GM19025 (cell line): ENCODE data around the gene JAM3.
"Not testable (repeated sequence)": the region's sequence is repeated elsewhere in the genome, so short reads cannot be mapped to it uniquely, and the experiment has no call there.

ENCODE experiments used
- ATAC-seq: cut with Tn5 transposase; IDR thresholded peaks from one replicate; pipeline ENCODE4 v1.9.1; 2021; ENCODE audit warnings: mild to moderate bottlenecking, low read depth, moderate library complexity; ENCODE audit not compliant: unreplicated experiment

JAM3 gene

GRCh38 chr11:134098566-134099184 is 29.8 kb downstream of the JAM3 start:
- no peak for ATAC-seq

DNA sequence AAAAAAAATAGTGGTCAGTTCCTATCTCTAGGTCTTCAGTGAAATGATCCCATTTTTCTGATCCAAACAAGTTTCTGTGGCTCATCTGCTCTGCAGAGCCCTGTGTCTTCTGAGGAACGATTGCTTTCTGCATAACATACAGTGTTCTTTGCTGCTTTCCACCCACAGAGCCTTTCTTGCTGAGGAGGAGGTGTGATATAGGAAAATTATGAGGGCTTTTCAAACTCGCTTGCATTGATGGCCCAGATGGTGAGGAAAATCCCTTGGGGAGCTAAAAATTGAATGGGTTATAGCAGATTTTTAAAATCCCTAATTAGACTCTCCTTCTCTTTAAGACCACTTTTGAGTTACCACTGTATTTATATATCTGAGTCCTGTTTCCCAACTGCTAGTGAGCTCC is 31.3 kb downstream of the JAM3 start:
- ATAC-seq = no peak

DNA sequence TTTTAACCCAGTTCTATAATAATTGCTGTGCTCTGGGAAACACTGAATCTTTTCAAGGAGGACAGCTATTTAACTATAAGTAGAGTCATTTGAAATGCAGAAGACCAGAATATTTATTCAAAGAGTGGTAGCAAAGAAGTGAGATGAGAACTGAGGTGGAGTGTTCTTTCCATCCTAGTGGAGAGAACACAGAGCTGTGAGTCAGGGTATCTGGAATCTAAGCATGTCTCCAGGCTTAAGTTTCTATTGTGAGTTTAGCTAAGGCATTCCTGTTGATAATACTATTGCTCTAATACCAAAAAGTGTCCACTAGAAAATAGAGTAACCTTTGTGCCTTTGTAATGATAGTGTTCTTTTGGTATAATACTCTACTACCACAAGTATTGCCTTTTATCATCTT is 32.4 kb downstream of the JAM3 start:
- ATAC-seq = no peak

DNA sequence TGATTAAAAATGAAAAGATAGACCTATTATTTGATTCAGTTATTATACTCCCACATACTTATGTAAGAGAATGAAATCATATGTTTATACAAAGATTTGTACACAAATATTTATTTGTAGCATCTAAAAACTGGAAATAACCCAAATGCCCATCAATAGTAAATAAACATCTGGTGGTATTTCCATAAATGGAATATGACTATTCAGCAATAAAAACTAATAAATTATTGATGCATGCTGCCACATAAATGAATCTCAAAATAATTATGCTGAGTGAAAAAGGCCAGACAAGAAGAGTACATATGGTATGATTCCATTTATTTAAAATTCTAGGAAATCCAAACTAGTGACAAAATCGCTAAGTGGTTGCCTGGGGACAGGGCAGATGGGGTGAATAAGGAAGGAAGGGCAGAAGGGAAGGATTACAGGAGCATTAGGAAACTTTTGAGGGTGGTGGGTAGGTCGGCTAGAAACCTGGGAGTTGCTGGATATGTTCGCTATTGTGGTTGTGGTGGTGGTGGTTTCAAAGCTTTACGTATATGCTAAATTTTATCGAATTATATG is 41.5 kb downstream of the JAM3 start:
- ATAC-seq = no peak

DNA sequence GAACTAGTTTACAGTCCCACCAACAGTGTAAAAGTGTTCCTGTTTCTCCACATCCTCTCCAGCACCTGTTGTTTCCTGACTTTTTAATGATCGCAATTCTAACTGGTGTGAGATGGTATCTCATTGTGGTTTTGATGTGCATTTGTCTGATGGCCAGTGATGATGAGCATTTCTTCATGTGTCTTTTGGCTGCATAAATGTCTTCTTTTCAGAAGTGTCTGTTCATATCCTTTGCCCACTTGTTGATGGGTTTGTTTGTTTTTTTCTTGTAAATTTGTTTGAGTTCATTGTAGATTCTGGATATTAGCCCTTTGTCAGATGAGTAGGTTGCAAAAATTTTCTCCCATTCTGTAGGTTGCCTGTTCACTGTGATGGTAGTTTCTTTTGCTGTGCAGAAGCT is 44.9 kb downstream of the JAM3 start:
- ATAC-seq = not testable (repeated sequence)

GRCh38 chr11:134116210-134116609 is 47.3 kb downstream of the JAM3 start:
- ATAC-seq = no peak

- no peak for ATAC-seq
Observed at GRCh38 chr11:134118006-134118405, 49.1 kb downstream of the JAM3 start.

GRCh38 chr11:134119094-134119493 is 50.2 kb downstream of the JAM3 start:
- ATAC-seq = no peak

- ATAC-seq = no peak
Observed at GRCh38 chr11:134120143-134120850, 51.4 kb downstream of the JAM3 start.

DNA sequence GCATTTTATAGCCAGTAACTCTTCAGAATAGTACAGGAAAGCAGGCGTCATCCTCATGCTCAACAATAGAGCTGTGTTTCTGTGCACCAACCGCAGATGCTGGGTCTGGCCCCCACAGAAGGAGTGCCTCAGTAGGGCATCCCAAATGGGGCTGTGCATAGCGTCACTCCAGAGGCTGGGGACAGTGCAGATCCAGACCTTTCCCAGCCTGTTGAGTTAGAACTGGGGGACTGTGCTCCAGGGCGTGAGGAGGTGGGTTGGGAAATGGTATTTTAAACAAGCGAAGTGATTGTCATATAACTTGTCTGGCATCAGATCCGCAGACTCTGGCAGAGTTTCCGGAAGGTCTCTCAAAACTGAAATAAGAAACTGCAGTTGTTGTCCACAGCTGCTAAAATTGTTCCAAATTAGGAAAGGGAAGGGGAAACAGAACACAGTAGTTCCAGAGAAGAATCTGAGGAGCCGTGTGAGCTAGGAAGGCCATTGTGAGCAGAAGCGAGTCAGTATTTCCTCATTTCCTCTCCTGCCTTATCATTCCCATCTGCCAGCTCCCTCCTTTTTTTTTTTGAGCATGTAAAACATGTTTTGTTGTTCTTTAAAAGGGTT is 52.2 kb downstream of the JAM3 start:
- no peak for ATAC-seq

GRCh38 chr11:134124660-134125451 is 56.0 kb downstream of the JAM3 start:
- ATAC-seq = no peak

DNA sequence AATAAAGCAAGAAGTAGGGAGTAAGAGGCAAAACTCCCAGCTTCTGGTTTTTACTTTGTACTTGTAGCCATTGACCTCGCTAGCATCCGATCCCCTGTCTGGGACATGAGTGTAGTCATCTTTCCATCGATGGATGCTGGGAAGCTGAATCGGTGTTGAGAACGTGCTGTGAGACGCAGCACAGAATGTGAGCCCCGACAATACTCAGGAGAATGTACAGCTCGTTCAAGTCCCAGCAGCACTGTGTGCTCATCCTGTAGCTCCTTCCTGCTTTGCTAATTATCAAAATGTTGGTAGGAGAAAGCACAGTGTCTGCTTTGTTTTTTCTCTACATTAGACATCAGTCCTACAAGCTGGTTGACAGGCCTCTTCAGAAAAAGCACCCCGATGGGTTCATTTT is 56.6 kb downstream of the JAM3 start:
- ATAC-seq = no peak

- no peak for ATAC-seq
Observed at GRCh38 chr11:134126217-134126822, 57.4 kb downstream of the JAM3 start.

GRCh38 chr11:134131628-134132244 is 62.9 kb downstream of the JAM3 start:
- ATAC-seq = no peak

GRCh38 chr11:134132808-134133207 is 63.9 kb downstream of the JAM3 start:
- ATAC-seq = no peak

DNA sequence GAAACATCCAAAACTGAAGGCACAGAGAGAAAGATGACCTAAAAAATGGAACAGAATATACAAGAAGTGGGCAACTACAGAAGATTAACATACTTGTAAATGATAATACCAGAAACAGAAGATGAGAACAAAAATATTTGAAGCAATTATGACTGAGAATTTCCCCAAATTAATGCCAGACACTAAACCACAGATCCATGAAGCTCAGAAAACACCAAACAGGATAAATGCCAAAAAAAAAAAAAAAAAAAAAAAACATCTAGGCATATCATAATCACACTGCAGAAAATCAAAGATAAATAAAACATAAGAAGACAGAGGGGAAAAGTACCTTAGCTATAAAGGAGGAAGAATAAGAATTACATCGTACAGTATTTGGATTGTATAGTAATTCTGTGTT is 65.3 kb downstream of the JAM3 start:
- no peak for ATAC-seq

- no peak for ATAC-seq
Observed at GRCh38 chr11:134138376-134138775, 69.5 kb downstream of the JAM3 start.

GRCh38 chr11:134139303-134139872 is 70.5 kb downstream of the JAM3 start:
- no peak for ATAC-seq

GRCh38 chr11:134139873-134140331 is 71.0 kb downstream of the JAM3 start:
- no peak for ATAC-seq
